Measurements from ENCODE around the gene FNDC5. TPM values are rescaled to one million over a fixed set of nuclear protein-coding genes. Genes with fewer than 3 reads are reported as not detected.

The FNDC5 gene
- total and polyA plus RNA-seq, 10 of the 15 experiments (the other 5 are each of a cell fraction or from before 2014, with no cell fraction given) = 0.01 to 0.29 (median 0.19) TPM; not detected in 4

GRCh38 chr1:32892368-32893197 is 21.9 kb upstream of the FNDC5 start:
- FAIRE-seq (no peak), DNase-seq (ENCODE audit: low read depth, low spot score) (no peak), ATAC-seq (peak; percentile 84)
- ChIA-PET CTCF (interaction anchor here (0.8 to 6.5 kb wide), 6 partner anchors 9 to 372 kb away, joined by 3 to 36 read pairs (median 3); partner anchors contain the start of gene TMEM54), RAD21 (ENCODE audit: unreplicated experiment) (interaction anchor here (1.3 to 1.4 kb wide), 2 partner anchors 16 to 162 kb away, joined by 3 read pairs; no protein-coding TSS in a partner anchor), POLR2A (interaction anchor here (1.5 kb wide), 1 partner anchor 17 kb away, joined by 4 read pairs; no protein-coding TSS in a partner anchor), SMC1A (ENCODE audit: uncharacterized antibody, unreplicated experiment) (no interaction called here)
- Histone ChIP-seq H3K4me2 (ENCODE audit: control insufficient read depth, insufficient read depth) (no peak overlapping the region; the same call in 1 of the 2 replicates), H3K4me3 (no peak overlapping the region), H3K27me3 (replicated peaks in 1 of 2; ENCODE audit: control insufficient read depth in 2 of 2, insufficient read depth in 2 of 2, low read length in 1 of 2) (peaks cover 8 to 16% of the 10 kb centered on the region in 2 experiments), H3K36me3 (ENCODE audit: control insufficient read depth in 2 of 2, insufficient read depth in 2 of 2, low read length in 1 of 2) (no peaks in the 10 kb centered on the region), H3K9ac (ENCODE audit: control insufficient read depth, insufficient read depth, low read length) (no peak overlapping the region), H3K27ac (ENCODE audit: control insufficient read depth, insufficient read depth) (no peak overlapping the region), H3K79me2 (ENCODE audit: control insufficient read depth, insufficient read depth, low read length) (no peaks in the 10 kb centered on the region), H3K4me1 (ENCODE audit: control insufficient read depth, insufficient read depth, low read length) (no peaks in the 10 kb centered on the region), H3K9me3 (replicated peaks; ENCODE audit: control insufficient read depth, insufficient read depth, low read length) (no peaks in the 10 kb centered on the region; the same call in 2 of the 3 replicates), H4K20me1 (ENCODE audit: control insufficient read depth, insufficient read depth) (no peaks in the 10 kb centered on the region), H2AFZ (ENCODE audit: control insufficient read depth, low read depth, low read length) (no peak overlapping the region)
- in situ Hi-C loops (cut with MboI) (no loop called here), intact Hi-C loops (cut with micrococcal nuclease; ENCODE audit: unreplicated experiment) (no loop called here)
- 31% methylated on average over 42 of the region's 49 CpGs for WGBS (ENCODE audit: insufficient coverage, insufficient replicate concordance, low lambda C conversion rate, missing lambda C conversion rate)
- TF ChIP-seq POU2F2 (IDR thresholded peaks at IDR 0.05; ENCODE audit: borderline replicate concordance, low read depth, low read length) = peak; percentile 95; the same call in 2 of the 3 replicates
- no peak for TF ChIP-seq IKZF2 (IDR thresholded peaks at IDR 0.05)
- 0 out of 2 replicates have a peak, but pooled peaks have one; percentile 37 for TF ChIP-seq PAX5 (IDR thresholded peaks at IDR 0.05; ENCODE audit: borderline replicate concordance, low read depth, low read length)
- TF ChIP-seq DPF2 (IDR thresholded peaks at IDR 0.05) = 0 out of 2 replicates have a peak, but pooled peaks have one; percentile 36
- peak; percentile 32 to 43 (median 35); a peak in 5 of 6 replicates for TF ChIP-seq CTCF (IDR thresholded peaks at IDR 0.05 in 2 of 3, conservative IDR thresholded peaks at IDR 0.05 in 1 of 3; ENCODE audit: control insufficient read depth in 2 of 3, extremely low read depth in 1 of 3, insufficient read depth in 1 of 3, low read depth in 3 of 3, low read length in 3 of 3)
- TF ChIP-seq BCL3 (IDR thresholded peaks at IDR 0.05; ENCODE audit: borderline replicate concordance, insufficient read depth, low read depth, low read length, poor library complexity, severe bottlenecking) = no peak
- no peak for TF ChIP-seq RELA (IDR thresholded peaks at IDR 0.05; ENCODE audit: borderline replicate concordance, partially characterized antibody)
- TF ChIP-seq NR2F1 (conservative IDR thresholded peaks at IDR 0.05) = 0 out of 2 replicates have a peak, but pooled peaks have one; percentile 44
- peak in 1 of 2 experiments; percentile 29; a peak in 1 of 4 replicates for TF ChIP-seq BHLHE40 (IDR thresholded peaks at IDR 0.05; ENCODE audit: borderline replicate concordance in 1 of 2, low read depth in 2 of 2, low read length in 1 of 2)
- peak; percentile 67; the same call in 1 of the 2 replicates for TF ChIP-seq TCF12 (IDR thresholded peaks at IDR 0.05; ENCODE audit: low read depth, low read length)
- TF ChIP-seq YY1 (IDR thresholded peaks at IDR 0.05; ENCODE audit: low read depth, low read length) = 0 out of 2 replicates have a peak, but pooled peaks have one; percentile 16
- BruUV-seq (replicated peaks) = no TSS peak

All from GM12878 (cell line).